ENCODE measurements around the gene THAP7.

THAP7 gene

DNA sequence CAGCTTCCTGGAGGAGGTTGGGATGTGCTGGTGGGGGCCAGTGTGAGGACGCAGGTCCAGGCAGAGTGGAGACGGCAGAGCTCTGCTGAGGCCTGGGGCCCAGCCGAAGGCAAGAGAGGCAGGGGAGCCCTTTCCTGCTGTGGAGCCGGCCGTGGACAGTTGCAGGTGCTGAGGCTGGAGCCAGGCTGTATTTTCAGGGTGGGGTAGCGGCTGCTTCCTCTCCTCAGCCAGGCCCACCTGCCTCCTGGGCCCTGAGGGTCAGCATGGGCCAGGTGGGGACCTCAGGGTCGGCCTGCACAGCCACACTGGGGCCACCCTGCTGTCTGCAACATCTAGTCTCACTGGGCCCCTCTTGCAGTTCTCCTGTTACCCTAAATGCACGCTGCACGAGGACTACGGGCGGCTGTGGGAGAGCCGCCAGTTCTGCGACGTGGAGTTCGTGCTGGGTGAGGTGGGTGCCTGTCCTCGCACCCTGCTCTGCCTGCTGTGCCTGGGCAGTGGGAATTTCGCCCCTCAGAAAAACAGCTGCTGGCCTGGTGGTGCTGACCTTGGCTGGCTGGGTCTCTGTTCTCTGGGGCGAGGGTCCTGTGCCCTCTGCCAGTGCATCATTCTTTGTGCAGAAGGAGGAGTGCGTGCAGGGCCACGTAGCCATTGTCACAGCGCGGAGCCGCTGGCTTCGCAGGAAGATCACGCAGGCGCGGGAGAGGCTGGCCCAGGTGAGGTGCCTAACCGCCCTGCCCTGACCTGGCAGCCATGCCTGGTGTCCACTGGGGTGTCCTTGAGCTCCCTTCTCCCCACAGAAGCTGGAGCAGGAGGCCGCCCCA, 8.4 kb downstream of the THAP7 start:
- DNase-seq (ENCODE audit: low spot score) = no peak

- DNase-seq (ENCODE audit: low spot score) = no peak
These were observed 9.2 kb downstream of the THAP7 start for GRCh38 chr22:20992456-20993303.

GRCh38 chr22:20992056-20992442, 9.9 kb downstream of the THAP7 start:
- DNase-seq (ENCODE audit: low spot score) = no peak

GRCh38 chr22:20991252-20992055, 10.5 kb downstream of the THAP7 start:
- no peak for DNase-seq (ENCODE audit: low spot score)

GRCh38 chr22:20990184-20991180, 11.4 kb downstream of the THAP7 start:
- no peak for DNase-seq (ENCODE audit: low spot score)

DNA sequence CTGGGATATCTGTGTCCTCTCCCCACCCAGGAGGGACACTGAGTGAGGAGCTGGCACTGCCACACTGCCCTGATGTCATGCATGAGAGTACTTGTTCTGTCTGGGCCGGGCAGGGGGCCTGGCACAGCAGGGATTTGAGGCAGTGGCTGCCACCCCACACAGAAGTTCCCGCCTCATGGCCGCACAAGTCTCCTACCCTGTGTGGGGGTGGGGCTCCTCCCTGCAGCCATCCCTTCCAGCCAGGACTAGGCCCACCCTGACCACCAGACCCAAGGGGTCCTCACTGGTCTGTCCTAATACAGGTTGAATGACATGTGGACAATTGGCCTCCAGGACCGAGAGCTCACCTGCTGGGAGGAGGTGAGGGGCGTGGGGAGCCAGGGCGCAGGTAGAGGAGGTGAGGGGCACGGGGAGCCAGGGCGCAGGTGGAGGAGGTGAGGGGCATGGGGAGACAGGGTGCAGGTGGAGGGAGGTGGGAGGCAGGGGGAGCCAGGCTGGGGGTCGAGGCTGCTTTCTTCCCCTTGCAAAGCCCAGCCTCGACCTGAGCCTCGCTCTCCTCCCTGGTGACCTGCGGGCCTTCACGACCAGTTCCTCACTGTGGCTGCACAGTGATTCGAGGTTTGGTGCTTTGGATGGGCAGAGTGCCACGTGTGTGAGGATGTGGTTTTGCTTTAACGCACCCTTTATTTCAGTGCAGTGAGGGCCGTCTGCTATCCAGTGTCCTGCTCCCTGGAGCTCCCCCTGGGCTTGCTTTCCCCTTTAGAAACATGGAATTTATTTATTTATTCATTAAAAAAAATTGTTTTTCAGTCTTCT, 12.4 kb downstream of the THAP7 start:
- DNase-seq (ENCODE audit: low spot score) = no peak

- DNase-seq (ENCODE audit: low spot score) = no peak
These were observed 13.2 kb downstream of the THAP7 start for GRCh38 chr22:20988573-20989322.

- DNase-seq (ENCODE audit: low spot score) = no peak
These were observed 14.5 kb downstream of the THAP7 start for GRCh38 chr22:20987375-20987774.

DNA sequence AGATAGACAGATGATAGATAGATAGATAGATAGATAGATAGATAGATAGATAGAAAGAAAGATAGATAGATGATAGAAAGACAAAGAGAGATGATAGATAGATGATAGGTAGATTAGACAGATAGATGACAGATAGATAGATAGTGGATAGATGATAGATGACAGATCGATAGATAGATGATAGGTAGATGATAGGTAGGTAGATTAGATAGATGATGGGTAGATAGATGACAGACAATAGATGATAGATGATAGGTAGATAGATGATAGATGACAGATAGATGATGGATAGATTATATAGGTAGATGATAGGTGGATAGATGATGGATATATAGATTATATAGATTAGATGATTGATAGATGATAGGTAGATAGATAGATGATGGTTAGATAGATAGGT, 15.6 kb downstream of the THAP7 start:
- DNase-seq (ENCODE audit: low spot score) = no peak

DNA sequence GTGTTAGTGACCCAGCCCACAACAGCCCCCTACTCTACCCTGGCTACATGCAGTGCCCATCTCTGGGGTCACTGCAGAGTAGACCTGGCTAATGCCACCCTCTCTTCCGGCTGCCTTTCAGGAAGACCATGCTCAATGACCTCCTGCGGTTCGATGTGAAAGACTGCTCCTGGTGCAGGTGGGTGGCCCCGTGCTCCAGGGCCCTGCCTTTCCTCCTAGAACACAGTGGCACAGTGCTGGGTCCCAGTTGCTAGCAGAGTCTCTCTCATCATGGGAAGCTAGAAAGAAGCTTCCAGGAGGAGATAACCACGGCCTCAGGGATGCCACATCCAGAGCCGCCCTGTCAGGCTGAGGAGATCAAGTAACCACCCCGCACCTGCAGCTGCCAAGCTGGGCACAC, 16.2 kb downstream of the THAP7 start:
- no peak for DNase-seq (ENCODE audit: low spot score)

- DNase-seq (ENCODE audit: low spot score) = no peak
These were observed 18.7 kb downstream of the THAP7 start for GRCh38 chr22:20983081-20983771.

GRCh38 chr22:20982563-20982882, 19.4 kb downstream of the THAP7 start:
- no peak for DNase-seq (ENCODE audit: low spot score)

GRCh38 chr22:20981787-20982562, 19.9 kb downstream of the THAP7 start, which contains the start of gene LZTR1:
TSS of gene LZTR1 (plus strand) at chr22:20982297. CDS start at chr22:20982372, 75 bp downstream.
- DNase-seq (ENCODE audit: low spot score) = peak; percentile 76

GRCh38 chr22:20980938-20981722, 20.8 kb downstream of the THAP7 start:
- DNase-seq (ENCODE audit: low spot score) = no peak

DNA sequence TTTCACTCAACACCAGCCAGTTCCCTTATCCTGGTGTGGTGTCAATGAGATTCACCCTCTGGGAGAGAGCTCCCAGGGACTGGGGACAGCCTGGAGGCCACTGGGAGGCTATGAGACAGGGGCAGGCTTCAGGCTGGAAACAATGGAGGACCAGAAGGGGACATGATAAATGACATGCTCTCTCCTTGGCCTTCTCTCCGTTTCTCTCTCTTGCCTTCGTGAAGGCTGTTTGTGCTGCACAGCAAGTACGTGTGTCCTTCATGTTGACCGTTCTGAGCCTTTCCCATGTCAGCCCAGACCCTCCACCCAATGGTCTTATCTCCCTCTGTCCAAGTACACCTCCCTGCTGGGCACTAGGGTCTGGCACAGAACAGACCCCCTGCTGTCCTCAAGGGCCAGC, 21.4 kb downstream of the THAP7 start:
- no peak for DNase-seq (ENCODE audit: low spot score)

- DNase-seq (ENCODE audit: low spot score) = no peak
These were observed 21.9 kb downstream of the THAP7 start for GRCh38 chr22:20979940-20980453.

DNA sequence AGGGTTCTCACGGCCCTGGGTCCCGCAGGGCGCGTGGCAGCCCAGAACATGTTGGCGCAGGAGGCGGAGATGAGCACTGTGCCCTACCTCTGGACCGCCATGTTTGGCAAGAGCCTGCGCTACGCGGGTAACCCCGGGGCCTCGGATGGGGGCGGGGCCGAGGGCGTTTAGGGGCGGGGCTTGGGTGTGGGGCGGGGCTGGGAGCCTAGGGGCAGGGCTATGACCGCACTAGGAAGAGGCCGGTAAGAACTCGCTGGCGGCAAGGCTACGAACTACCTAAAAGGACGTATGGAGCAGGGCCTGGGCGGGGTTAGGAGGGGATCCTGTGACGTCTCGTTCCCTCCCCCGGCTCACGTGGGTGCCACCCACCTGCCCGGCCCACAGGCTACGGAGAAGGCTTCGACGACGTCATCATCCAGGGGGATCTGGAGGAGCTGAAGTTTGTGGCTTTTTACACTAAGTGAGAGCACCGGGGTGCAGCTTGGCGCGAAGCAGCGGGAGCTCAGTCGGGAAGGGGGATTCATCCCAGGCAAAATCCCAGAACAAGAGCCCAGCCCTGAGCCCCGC, 22.6 kb downstream of the THAP7 start:
- peak; percentile 54 for DNase-seq (ENCODE audit: low spot score)

Data from activated CD4-positive, alpha-beta T cell treated with anti-CD3 and anti-CD28 coated beads, Interleukin-2, Interleukin-4, amounts not matched to agents 100 ng/mL and 50 ng/mL, durations not matched to agents 16 hours and 8 hours (primary cell).